NCI-H2227 (cell line): Measurements from ENCODE around the gene C1GALT1C1L.
"Not testable (repeated sequence)": the region's sequence is repeated elsewhere in the genome, so short reads cannot be mapped to it uniquely, and the experiment has no call there.

Experiments
- DNase-seq: peaks from one replicate; lab custom pipeline; 2025; ENCODE audit not compliant: unreplicated experiment; lab: John Stamatoyannopoulos, UW

Gene C1GALT1C1L

GRCh38 chr2:43657241-43657640 lies 19.0 kb downstream of the C1GALT1C1L start:
- DNase-seq: no peak

- no peak for DNase-seq
Observed at GRCh38 chr2:43653506-43653905, 22.7 kb downstream of the C1GALT1C1L start.

GRCh38 chr2:43648994-43649701 lies 27.1 kb downstream of the C1GALT1C1L start:
- DNase-seq: no peak

- DNase-seq: no peak
Observed at GRCh38 chr2:43643680-43644079, 32.5 kb downstream of the C1GALT1C1L start.

GRCh38 chr2:43642363-43642762 lies 33.9 kb downstream of the C1GALT1C1L start:
- no peak for DNase-seq

- peak; percentile 92 for DNase-seq
Observed at GRCh38 chr2:43637030-43637803, 39.0 kb downstream of the C1GALT1C1L start, which contains the start of gene PLEKHH2. Gene PLEKHH2, plus strand, starts transcription at chr2:43637260. Its CDS starts 7,414 bp downstream, at chr2:43644674.

GRCh38 chr2:43636621-43637020 lies 39.6 kb downstream of the C1GALT1C1L start:
- DNase-seq: no peak

- DNase-seq: not testable (repeated sequence)
Observed at GRCh38 chr2:43636153-43636552, 40.1 kb downstream of the C1GALT1C1L start.

GRCh38 chr2:43634604-43635306 lies 41.5 kb downstream of the C1GALT1C1L start:
- no peak for DNase-seq

GRCh38 chr2:43631618-43632317 lies 44.5 kb downstream of the C1GALT1C1L start:
- DNase-seq: no peak
